K562 (cell line): ENCODE results near the gene KCNJ10. TPM values are rescaled to one million over a fixed set of nuclear protein-coding genes. Genes with fewer than 3 reads are reported as not detected.

Experiments used
- ATAC-seq: fragments of 200-7000 bp; cut with Tn5 transposase; 3 replicates; pipeline ENCODE4 v1.9.1; 2020; ENCODE audit warnings: moderate library complexity
- BruUV-seq: library from RNA; stranded (reverse); fragments of 400-500 nt; replicated peaks from 2 replicates; lab custom pipeline; 2021; lab: Mats Ljungman, UMichigan
- CTCF ChIA-PET: fragments of 300-600 bp; formaldehyde crosslinking; extraction: SDS; loops from one replicate; lab custom pipeline; 2021; ENCODE audit warnings: low intra/inter-chr PET ratio; lab: Yijun Ruan, JAX
- POLR2A ChIA-PET: fragments of 300-600, 350-650 bp; sonication (Branson Sonifier 250); formaldehyde crosslinking; extraction: SDS; loops from one replicate; lab custom pipeline; 2021; ENCODE audit warnings: antibody characterized with exemption, inconsistent platforms; lab: Yijun Ruan, JAX
- DNase-seq, 4 experiments: peaks; one replicate each; pipeline versions ENCODE4 v3.0.0 to v3.0.0-alpha.2; 2011 to 2018; ENCODE audit warnings: low spot score in 3 of 4, mixed read lengths in 3 of 4; ENCODE audit errors: extremely low read depth in 1 of 4
- FAIRE-seq: peaks from 2 replicates; lab custom pipeline; 2011; peaks lifted over from hg19 to GRCh38; lab: Jason Lieb, UNC
- H2AFZ ChIP-seq: 2 replicates; pipeline ENCODE4 v1.6.0; 2011; ENCODE audit warnings: low read depth, low read length, control low read depth, inconsistent platforms
- H3K27ac ChIP-seq: fragments of 200-600 bp; 3 replicates; pipeline ENCODE4 v1.8.0; 2011; ENCODE audit warnings: low read depth, mild to moderate bottlenecking, control low read depth, inconsistent platforms, low read length, moderate library complexity, mixed read lengths; ENCODE audit errors: extremely low read depth
- H3K27me3 ChIP-seq, 2 experiments: fragments of 300-600 bp in 1 of 2; 2 replicates in 1 of 2; 3 replicates in 1 of 2; pipeline versions ENCODE4 v1.6.0 to v1.8.0; 2011; ENCODE audit warnings: inconsistent platforms in 2 of 2, low read length in 2 of 2, mild to moderate bottlenecking in 1 of 2, mixed read lengths in 1 of 2, moderate library complexity in 1 of 2; ENCODE audit not compliant: control insufficient read depth in 2 of 2, insufficient read depth in 2 of 2
- H3K36me3 ChIP-seq: fragments of 300-600 bp; 3 replicates; pipeline ENCODE4 v1.8.0; 2011; ENCODE audit warnings: mild to moderate bottlenecking, low read length, inconsistent platforms; ENCODE audit not compliant: control insufficient read depth, insufficient read depth
- H3K4me1 ChIP-seq, 2 experiments: fragments of 200-600 bp in 1 of 2; replicated peaks in 1 of 2; 2 replicates in 1 of 2; 3 replicates in 1 of 2; pipeline versions ENCODE4 v1.5.1 to v1.8.0; 2011; ENCODE audit warnings: inconsistent platforms in 2 of 2, low read length in 2 of 2, mild to moderate bottlenecking in 1 of 2, mixed read lengths in 1 of 2, moderate library complexity in 1 of 2; ENCODE audit not compliant: control insufficient read depth in 2 of 2, insufficient read depth in 2 of 2
- H3K4me2 ChIP-seq: 2 replicates; pipeline ENCODE4 v1.6.1; 2011; ENCODE audit warnings: low read length, control low read depth, inconsistent platforms, mixed read lengths; ENCODE audit not compliant: insufficient read depth
- H3K4me3 ChIP-seq: fragments of 200-600 bp; sonication (generic), shearing (Covaris generic); 2 replicates; pipeline ENCODE4 v1.5.1; 2016; ENCODE audit warnings: control low read depth, inconsistent platforms
- H3K79me2 ChIP-seq: fragments of 200-600 bp; 3 replicates; pipeline ENCODE4 v1.8.0; 2011; ENCODE audit warnings: low read length, inconsistent platforms; ENCODE audit not compliant: control insufficient read depth, insufficient read depth
- H3K9ac ChIP-seq, 2 experiments: 2 replicates each; pipeline versions ENCODE4 v1.6.0 to v1.6.1; 2011; ENCODE audit warnings: low read depth in 2 of 2, low read length in 2 of 2, control low read depth in 1 of 2, inconsistent platforms in 1 of 2, mild to moderate bottlenecking in 1 of 2, mixed read lengths in 1 of 2; ENCODE audit not compliant: insufficient read depth in 1 of 2
- H3K9me1 ChIP-seq: one replicate; pipeline ENCODE4 v1.6.0; 2011; ENCODE audit warnings: inconsistent platforms, mild to moderate bottlenecking, low read length, moderate library complexity; ENCODE audit not compliant: control insufficient read depth, insufficient read depth
- H3K9me3 ChIP-seq: replicated peaks from 2 replicates; pipeline ENCODE4 v1.5.1; 2011; ENCODE audit warnings: low read depth, low read length, inconsistent platforms; ENCODE audit not compliant: control insufficient read depth, insufficient read depth
- H4K20me1 ChIP-seq: replicated peaks from 2 replicates; pipeline ENCODE4 v1.6.1; 2011; ENCODE audit warnings: low read length, inconsistent platforms, mixed read lengths; ENCODE audit not compliant: control insufficient read depth, insufficient read depth
- BHLHE40 ChIP-seq: IDR thresholded peaks from 2 replicates; pipeline ENCODE4 v1.6.1; 2011; ENCODE audit warnings: low read length, improper control_type of control experiment
- CEBPG ChIP-seq, 3 experiments: fragments of 200-800 bp in 1 of 3; sonication (Bioruptor generic) in 1 of 3; sonication (generic) in 1 of 3; formaldehyde crosslinking in 1 of 3; IDR thresholded peaks in 2 of 3; conservative IDR thresholded peaks in 1 of 3; 2 replicates each; pipeline versions ENCODE4 v1.6.1 to v1.8.0; 2016 to 2022; ENCODE audit warnings: missing compliant biosample characterization in 2 of 3, missing genetic modification characterization in 2 of 3, mild to moderate bottlenecking in 1 of 3, missing genetic modification reagents in 1 of 3
- DEAF1 ChIP-seq: fragments of 450-650 bp; formaldehyde crosslinking; IDR thresholded peaks from 2 replicates; pipeline ENCODE4 v1.4.0; 2020; ENCODE audit warnings: mild to moderate bottlenecking, moderate library complexity
- HDAC2 ChIP-seq: fragments of 450-650 bp; IDR thresholded peaks from 2 replicates; pipeline ENCODE4 v1.6.1; 2016; ENCODE audit warnings: mild to moderate bottlenecking
- HNRNPUL1 ChIP-seq: fragments of 200-400 bp; formaldehyde crosslinking; IDR thresholded peaks from 2 replicates; pipeline ENCODE4 v1.6.1; 2017; ENCODE audit warnings: low read length
- REST ChIP-seq, 2 experiments: fragments of 450-650 bp; formaldehyde crosslinking in 1 of 2; IDR thresholded peaks; 2 replicates each; pipeline versions ENCODE4 v1.4.0 to v1.6.1; 2014 to 2020; ENCODE audit warnings: mild to moderate bottlenecking in 2 of 2, borderline replicate concordance in 1 of 2, low read depth in 1 of 2
- SMC3 ChIP-seq: conservative IDR thresholded peaks from 2 replicates; pipeline ENCODE4 v1.6.1; 2011; ENCODE audit warnings: low read depth, low read length, improper control_type of control experiment; ENCODE audit not compliant: insufficient read depth
- YBX1 ChIP-seq: fragments of 450-650 bp; IDR thresholded peaks from 2 replicates; pipeline ENCODE4 v1.7.1; 2016; ENCODE audit warnings: mild to moderate bottlenecking
- ZNF347 ChIP-seq: fragments of 450-650 bp; formaldehyde crosslinking; IDR thresholded peaks from 2 replicates; pipeline ENCODE4 v1.4.0; 2020; ENCODE audit warnings: low read depth, mild to moderate bottlenecking, moderate library complexity
- WGBS: fragments of 100-300 bp; shearing (Covaris generic); methylation state at CpG from one replicate; pipeline ENCODE4 v1.1.6; 2016; ENCODE audit warnings: low coverage, mixed read lengths; ENCODE audit not compliant: insufficient coverage; ENCODE audit errors: missing lambda C conversion rate; 5-methylcytosine and 5-hydroxymethylcytosine counted together
- in situ Hi-C: fragments of 300-500 bp; cut with MboI; formaldehyde crosslinking; loops from 4 replicates; pipeline ENCODE4 v1.15.0; 2018; ENCODE audit warnings: inconsistent platforms, mixed read lengths
- intact Hi-C: fragments of 100-400 bp; cut with micrococcal nuclease; formaldehyde crosslinking; loops from 2 replicates; pipeline ENCODE4 v1.14.2; 2022
- polyA plus RNA-seq, 8 experiments: library from polyadenylated mRNA; depleted of rRNA in 4 of 8; stranded (reverse) in 5 of 8; unstranded in 3 of 8; fragments of >200 nt; fragmentation: Nextera tagmentation in 2 of 8; fragmentation: Illumina TruSeq in 1 of 8; extraction: Ambion mirVana in 2 of 8; extraction: Trizol in 1 of 8; gene quantifications; 2 replicates each; pipeline versions ENCODE4 v1.2.1 to v1.2.3, GENCODE V29; 2011 to 2014; ENCODE audit warnings: inconsistent platforms in 1 of 8, missing spikeins in 1 of 8
- total RNA-seq, 7 experiments: library from RNA; depleted of rRNA in 6 of 7; stranded (reverse); fragments of >200 nt in 6 of 7; fragmentation: Illumina TruSeq in 2 of 7; extraction: Trizol in 2 of 7; gene quantifications; 2 replicates each; pipeline versions ENCODE4 v1.2.1 to v1.2.3, GENCODE V29; 2011 to 2021; ENCODE audit warnings: low replicate concordance in 1 of 7

KCNJ10 gene
- total and polyA plus RNA-seq, 9 of the 15 experiments (the other 6 are each of a cell fraction or from before 2014, with no cell fraction given), result 0.06 to 0.11 TPM; not detected in 7

- TF ChIP-seq HDAC2 (no peak), ZNF347 (CRISPR knock-in tag) (no peak), YBX1 (no peak)
Measured at GRCh38 chr1:160009081-160009480, 60.9 kb downstream of the KCNJ10 start (continued).

GRCh38 chr1:160007577-160008200, 62.3 kb downstream of the KCNJ10 start:
- Histone ChIP-seq H2AFZ (no peak overlapping the region), H3K4me1 (no peaks in the 10 kb centered on the region), H3K9me1 (no peaks in the 10 kb centered on the region), H4K20me1 (no peaks in the 10 kb centered on the region), H3K9ac (no peak overlapping the region), H3K36me3 (no peaks in the 10 kb centered on the region), H3K27me3 (peaks cover 0 to 2% of the 10 kb centered on the region in 2 experiments; a peak in 2 of 5 replicates), H3K9me3 (no peaks in the 10 kb centered on the region), H3K4me2 (no peak overlapping the region), H3K27ac (no peak overlapping the region), H3K79me2 (no peaks in the 10 kb centered on the region), H3K4me3 (no peak overlapping the region)
- WGBS, result 6% methylated on average over 3 of the region's 3 CpGs
- peak; percentile 25 to 54 (median 46) for DNase-seq
- no TSS peak for BruUV-seq
- ChIA-PET CTCF (interaction anchor here (0.6 to 4.7 kb wide), 9 partner anchors 10 to 875 kb away, joined by 3 to 75 read pairs (median 5); no protein-coding TSS in a partner anchor), POLR2A (interaction anchor here (0.6 to 1.8 kb wide), 10 partner anchors 11 to 208 kb away, joined by 3 to 10 read pairs (median 3); no protein-coding TSS in a partner anchor)
- peak; percentile 59 for FAIRE-seq
- intact Hi-C loops (loop anchor here (1.0 to 5.0 kb wide), 3 partner anchors 171 to 225 kb away; partner anchors contain the start of gene DUSP23), in situ Hi-C loops (loop anchor here (5.0 kb wide), 2 partner anchors 70 to 210 kb away; no protein-coding TSS in a partner anchor)
- peak; percentile 57 for ATAC-seq
- TF ChIP-seq SMC3 (peak; percentile 58; the same call in 1 of the 2 replicates), CEBPG (CRISPR knock-in tag; IDR thresholded peaks at IDR 0.05) (no peak), CEBPG (tag; conservative IDR thresholded peaks at IDR 0.05 in 1 of 2, IDR thresholded peaks at IDR 0.05 in 1 of 2) (peak in 1 of 2 experiments; percentile 26; a peak in 1 of 4 replicates), DEAF1 (CRISPR knock-in tag) (peak; percentile 73), HDAC2 (no peak), BHLHE40 (no peak), HNRNPUL1 (no peak), REST (IDR thresholded peaks at IDR 0.05; ENCODE audit: borderline replicate concordance) (peak; percentile 40; the same call in 1 of the 2 replicates), REST (CRISPR knock-in tag; IDR thresholded peaks at IDR 0.05; ENCODE audit: low read depth) (no peak)
